Spleen (tissue), 7 donors: Measurements from ENCODE around the gene ABCG1.

Experiments
- POLR2A ChIP-seq, 3 donors: fragments of 450-650 bp; IDR thresholded peaks; one replicate each; pipeline ENCODE4 v1.5.1; 2017; ENCODE audit warnings: antibody characterized with exemption in 3 of 3, mild to moderate bottlenecking in 1 of 3
- POLR2AphosphoS5 ChIP-seq, 3 donors: sonication (generic); formaldehyde crosslinking; IDR thresholded peaks; one replicate each; pipeline ENCODE4 v1.5.1; 2017; ENCODE audit warnings: antibody characterized with exemption in 3 of 3
- TF ChIP-seq, protein P1 (sequence below), 11 experiments: fragments of 200-600 bp in 7 of 11; fragments of 450-650 bp in 4 of 11; sonication (generic) in 4 of 11; IDR thresholded peaks in 8 of 11; conservative IDR thresholded peaks in 3 of 11; 1 replicate in 7 of 11; 2 replicates in 4 of 11; pipeline versions ENCODE4 v1.4.0 to v1.8.0; 2016 to 2021; ENCODE audit warnings: antibody characterized with exemption in 11 of 11, inconsistent platforms in 4 of 11, mild to moderate bottlenecking in 1 of 11
- donor health status: DM: no; HTN: no; CAD: no; lungs with moderate emphysema.
- donor health status: DM: no; HTN: no; CAD: no.
- donor health status: DM: no; HTN: no; CAD: no.

GRCh38 chr21:42271065-42271464, 52.1 kb downstream of the ABCG1 start:
- TF ChIP-seq, protein P1, sequence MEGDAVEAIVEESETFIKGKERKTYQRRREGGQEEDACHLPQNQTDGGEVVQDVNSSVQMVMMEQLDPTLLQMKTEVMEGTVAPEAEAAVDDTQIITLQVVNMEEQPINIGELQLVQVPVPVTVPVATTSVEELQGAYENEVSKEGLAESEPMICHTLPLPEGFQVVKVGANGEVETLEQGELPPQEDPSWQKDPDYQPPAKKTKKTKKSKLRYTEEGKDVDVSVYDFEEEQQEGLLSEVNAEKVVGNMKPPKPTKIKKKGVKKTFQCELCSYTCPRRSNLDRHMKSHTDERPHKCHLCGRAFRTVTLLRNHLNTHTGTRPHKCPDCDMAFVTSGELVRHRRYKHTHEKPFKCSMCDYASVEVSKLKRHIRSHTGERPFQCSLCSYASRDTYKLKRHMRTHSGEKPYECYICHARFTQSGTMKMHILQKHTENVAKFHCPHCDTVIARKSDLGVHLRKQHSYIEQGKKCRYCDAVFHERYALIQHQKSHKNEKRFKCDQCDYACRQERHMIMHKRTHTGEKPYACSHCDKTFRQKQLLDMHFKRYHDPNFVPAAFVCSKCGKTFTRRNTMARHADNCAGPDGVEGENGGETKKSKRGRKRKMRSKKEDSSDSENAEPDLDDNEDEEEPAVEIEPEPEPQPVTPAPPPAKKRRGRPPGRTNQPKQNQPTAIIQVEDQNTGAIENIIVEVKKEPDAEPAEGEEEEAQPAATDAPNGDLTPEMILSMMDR (IDR thresholded peaks at IDR 0.05 in 8 of 11, conservative IDR thresholded peaks at IDR 0.05 in 3 of 11): no peak
- TF ChIP-seq POLR2AphosphoS5 (IDR thresholded peaks at IDR 0.05) (no peak), POLR2A (IDR thresholded peaks at IDR 0.05) (no peak)
